ENCODE results near the gene STX10.

Gene STX10

DNA sequence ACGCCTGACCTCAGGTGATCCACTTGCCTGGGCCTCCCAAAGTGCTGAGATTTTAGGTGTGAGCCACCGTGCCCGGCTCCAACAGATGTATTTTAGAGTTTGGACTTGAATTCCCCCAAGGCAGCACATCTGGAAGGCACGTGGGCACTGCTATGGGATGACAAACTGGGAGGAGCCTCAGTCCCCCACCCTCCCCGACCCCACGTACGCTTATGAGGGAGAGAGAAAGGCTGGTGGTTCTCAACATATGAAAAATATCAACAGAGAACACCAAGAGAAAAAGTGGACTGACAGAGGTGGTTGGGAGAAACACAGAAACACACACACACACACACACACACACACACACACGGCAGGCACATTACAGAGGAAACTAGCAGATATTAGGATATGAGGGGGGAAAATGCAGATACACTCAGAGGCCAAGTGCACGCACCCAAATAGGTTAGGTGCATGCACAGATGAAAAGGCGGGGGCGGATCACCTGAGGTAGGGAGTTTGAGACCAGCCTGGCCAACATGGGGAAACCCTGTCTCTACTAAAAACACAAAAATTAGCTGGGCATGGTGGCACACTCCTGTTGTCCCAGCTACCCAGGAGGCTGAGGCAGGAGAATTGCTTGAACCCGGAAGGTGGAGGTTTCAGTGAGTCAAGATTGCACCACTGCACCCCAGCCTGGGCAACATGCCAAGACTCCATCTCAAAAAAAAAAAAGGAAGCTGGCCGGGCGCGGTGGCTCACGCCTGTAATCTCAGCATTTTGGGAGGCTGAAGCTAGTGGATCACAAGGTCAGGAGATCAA is 3.2 kb downstream of the STX10 start:
- Mint-ChIP-seq H3K36me3 (ENCODE audit: insufficient read depth) (peaks cover 30% of the 10 kb centered on the region), H3K27me3 (no peaks in the 10 kb centered on the region), H3K4me1 (ENCODE audit: low read depth in 2 of 2) (peaks cover 22 to 32% of the 10 kb centered on the region in 2 donors), H3K9me3 (no peaks in the 10 kb centered on the region), H3K4me3 (no peak overlapping the region), H3K27ac (peak overlapping the region in 1 of 2 donors; percentile 85)
- no peak for ATAC-seq (replicated peaks)
- no peak for DNase-seq

DNA sequence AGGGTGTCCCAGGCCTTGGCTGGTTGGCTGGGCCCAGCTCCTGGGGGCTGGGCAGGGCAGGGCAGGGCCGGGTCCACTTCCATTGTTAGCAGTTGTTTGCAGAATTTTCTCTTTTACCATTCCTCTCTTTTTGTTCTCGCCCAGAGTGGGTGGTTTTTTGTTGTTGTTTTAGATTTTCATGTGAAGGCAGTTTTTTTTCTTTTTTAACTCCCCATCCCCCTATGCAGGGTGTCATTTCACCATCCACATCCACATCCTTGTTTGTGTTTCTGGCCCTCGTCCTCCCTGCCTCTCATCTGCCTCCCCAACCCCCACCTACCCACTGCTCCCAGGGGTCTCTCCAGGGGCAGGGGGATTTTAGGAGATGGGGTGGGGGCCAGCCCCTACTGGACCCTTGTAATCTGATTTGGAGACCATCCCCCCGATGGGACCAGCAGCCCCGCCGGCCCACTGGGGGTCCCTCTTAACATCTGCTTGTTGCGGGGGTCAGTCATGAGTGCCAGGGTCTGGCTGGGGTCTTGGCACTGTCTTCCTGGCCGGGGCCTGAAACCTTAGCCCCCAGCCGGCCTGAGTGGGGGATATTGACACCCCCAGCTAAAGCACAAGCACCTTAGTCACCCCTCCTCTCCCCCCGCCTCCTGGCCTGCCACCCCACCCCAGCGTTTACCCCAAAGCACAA is 10.4 kb downstream of the STX10 start:
- H3K4me3 Mint-ChIP-seq = no peak overlapping the region
- no peak for ATAC-seq (replicated peaks)
- peaks cover 17% of the 10 kb centered on the region for H3K36me3 Mint-ChIP-seq (ENCODE audit: insufficient read depth)
- DNase-seq = no peak
- H3K27ac Mint-ChIP-seq = peak overlapping the region in 1 of 2 donors; percentile 41
- no peaks in the 10 kb centered on the region for H3K4me1 Mint-ChIP-seq (ENCODE audit: low read depth in 2 of 2)
- H3K9me3 Mint-ChIP-seq = no peaks in the 10 kb centered on the region
- no peaks in the 10 kb centered on the region for H3K27me3 Mint-ChIP-seq

DNA sequence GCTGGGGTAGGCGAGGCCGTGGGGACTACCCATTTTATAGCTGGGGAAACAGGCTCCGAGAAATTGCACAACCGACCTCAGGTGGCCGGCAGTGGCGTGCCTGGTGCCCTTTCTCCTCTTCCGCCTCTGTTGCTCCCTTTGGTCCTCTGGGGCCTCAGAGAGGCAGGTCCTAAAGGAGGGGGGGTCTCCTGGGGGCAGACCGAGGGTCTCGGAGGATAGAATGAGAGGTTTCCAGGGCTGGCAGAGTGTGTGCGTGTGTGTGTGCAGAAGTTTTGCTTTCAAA is 11.3 kb downstream of the STX10 start:
- H3K4me3 Mint-ChIP-seq = no peak overlapping the region
- peaks cover 20% of the 10 kb centered on the region for H3K36me3 Mint-ChIP-seq (ENCODE audit: insufficient read depth)
- H3K9me3 Mint-ChIP-seq = no peaks in the 10 kb centered on the region
- peaks cover 0 to 5% of the 10 kb centered on the region in 2 donors for H3K4me1 Mint-ChIP-seq (ENCODE audit: low read depth in 2 of 2)
- DNase-seq (no peak), ATAC-seq (replicated peaks) (no peak)
- H3K27ac Mint-ChIP-seq = no peak overlapping the region
- H3K27me3 Mint-ChIP-seq = no peaks in the 10 kb centered on the region

DNA sequence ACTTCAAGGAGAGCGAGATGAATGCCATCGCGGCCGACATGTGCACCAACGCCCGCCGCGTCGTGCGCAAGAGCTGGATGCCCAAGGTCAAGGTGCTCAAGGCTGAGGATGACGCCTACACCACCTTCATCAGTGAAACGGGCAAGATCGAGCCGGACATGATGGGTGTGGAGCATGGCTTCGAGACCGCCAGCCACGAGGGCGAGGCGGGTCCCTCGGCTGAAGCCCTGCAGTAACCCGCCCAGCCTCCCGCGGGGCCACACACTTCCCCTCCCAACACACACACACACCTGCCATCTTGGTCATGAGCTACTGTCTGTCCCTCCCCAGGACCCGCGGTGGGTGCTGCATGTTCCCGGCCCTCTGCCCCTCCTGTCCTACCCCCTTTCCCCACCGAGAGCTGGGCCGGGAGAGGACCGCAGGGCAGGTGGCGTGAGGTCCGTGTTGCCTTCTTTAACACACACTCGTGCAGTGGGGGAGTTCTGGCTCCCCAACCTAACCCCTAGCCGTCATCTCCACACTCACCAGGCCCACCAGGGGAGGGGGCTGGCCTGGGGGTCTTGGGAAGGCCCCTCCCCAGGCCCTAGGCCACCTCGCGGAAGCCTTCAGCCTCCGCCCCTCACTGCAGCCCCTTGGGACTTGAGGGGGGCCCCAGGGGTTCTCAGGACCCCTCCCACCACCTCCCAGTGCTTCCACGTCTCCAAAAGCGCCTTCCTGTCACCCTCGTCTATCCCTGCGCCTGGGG is 11.8 kb downstream of the STX10 start:
- H3K9me3 Mint-ChIP-seq = no peaks in the 10 kb centered on the region
- H3K4me3 Mint-ChIP-seq = no peak overlapping the region
- no peaks in the 10 kb centered on the region for H3K27me3 Mint-ChIP-seq
- H3K36me3 Mint-ChIP-seq (ENCODE audit: insufficient read depth) = peaks cover 20% of the 10 kb centered on the region
- ATAC-seq (replicated peaks) = no peak
- peaks cover 2 to 7% of the 10 kb centered on the region in 2 donors for H3K4me1 Mint-ChIP-seq (ENCODE audit: low read depth in 2 of 2)
- DNase-seq = no peak
- H3K27ac Mint-ChIP-seq = no peak overlapping the region

DNA sequence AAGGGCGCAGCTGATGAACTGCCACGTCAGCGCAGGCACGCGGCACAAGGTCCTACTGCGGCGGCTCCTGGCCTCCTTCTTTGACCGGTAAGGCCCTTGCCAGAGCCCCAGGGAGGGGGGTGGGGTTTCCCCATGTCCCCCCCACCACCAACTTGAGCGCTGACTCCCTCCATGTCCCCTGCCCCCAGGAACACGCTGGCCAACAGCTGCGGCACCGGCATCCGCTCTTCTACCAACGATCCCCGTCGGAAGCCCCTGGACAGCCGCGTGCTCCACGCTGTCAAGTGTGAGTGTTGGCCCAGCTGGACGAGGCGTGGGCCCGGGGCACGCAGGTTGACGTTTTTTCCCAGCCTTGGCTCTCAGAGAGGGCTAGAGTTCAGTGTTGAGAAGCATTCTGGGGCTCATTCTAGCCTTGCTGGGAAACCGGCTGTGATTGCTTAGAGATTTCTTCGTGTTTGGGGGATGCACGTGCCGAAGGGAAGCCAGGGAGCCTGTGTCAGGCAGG is 12.8 kb downstream of the STX10 start:
- H3K27ac Mint-ChIP-seq = no peak overlapping the region
- peaks cover 20% of the 10 kb centered on the region for H3K36me3 Mint-ChIP-seq (ENCODE audit: insufficient read depth)
- H3K4me3 Mint-ChIP-seq = no peak overlapping the region
- no peaks in the 10 kb centered on the region for H3K27me3 Mint-ChIP-seq
- H3K4me1 Mint-ChIP-seq (ENCODE audit: low read depth in 2 of 2) = peaks cover 12 to 17% of the 10 kb centered on the region in 2 donors
- no peak for DNase-seq
- no peaks in the 10 kb centered on the region for H3K9me3 Mint-ChIP-seq
- ATAC-seq (replicated peaks) = no peak

DNA sequence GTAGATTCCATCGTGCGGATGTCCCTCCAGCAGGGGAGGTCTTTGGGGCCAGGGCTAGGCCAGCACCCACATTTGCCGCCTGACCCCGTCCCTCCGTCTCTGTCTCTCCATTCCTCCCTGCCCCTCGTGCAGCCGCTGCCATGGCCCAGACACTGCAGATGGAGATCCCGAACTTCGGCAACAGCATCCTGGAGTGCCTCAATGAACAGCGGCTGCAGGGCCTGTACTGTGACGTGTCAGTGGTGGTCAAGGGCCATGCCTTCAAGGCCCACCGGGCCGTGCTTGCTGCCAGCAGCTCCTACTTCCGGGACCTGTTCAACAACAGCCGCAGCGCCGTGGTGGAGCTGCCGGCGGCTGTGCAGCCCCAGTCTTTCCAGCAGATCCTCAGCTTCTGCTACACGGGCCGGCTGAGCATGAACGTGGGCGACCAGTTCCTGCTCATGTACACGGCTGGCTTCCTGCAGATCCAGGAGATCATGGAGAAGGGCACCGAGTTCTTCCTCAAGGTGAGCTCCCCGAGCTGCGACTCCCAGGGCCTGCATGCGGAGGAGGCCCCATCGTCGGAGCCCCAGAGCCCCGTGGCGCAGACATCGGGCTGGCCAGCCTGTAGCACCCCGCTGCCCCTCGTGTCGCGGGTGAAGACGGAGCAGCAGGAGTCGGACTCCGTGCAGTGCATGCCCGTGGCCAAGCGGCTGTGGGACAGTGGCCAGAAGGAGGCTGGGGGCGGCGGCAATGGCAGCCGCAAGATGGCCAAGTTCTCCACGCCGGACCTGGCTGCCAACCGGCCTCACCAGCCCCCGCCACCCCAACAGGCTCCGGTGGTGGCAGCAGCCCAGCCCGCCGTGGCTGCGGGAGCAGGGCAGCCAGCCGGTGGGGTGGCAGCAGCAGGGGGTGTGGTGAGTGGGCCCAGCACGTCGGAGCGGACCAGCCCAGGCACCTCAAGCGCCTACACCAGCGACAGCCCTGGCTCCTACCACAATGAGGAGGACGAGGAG is 14.8 kb downstream of the STX10 start:
- ATAC-seq (replicated peaks) (no peak), DNase-seq (no peak)
- Mint-ChIP-seq H3K4me3 (no peak overlapping the region), H3K36me3 (ENCODE audit: insufficient read depth) (peaks cover 20% of the 10 kb centered on the region), H3K9me3 (no peaks in the 10 kb centered on the region), H3K4me1 (ENCODE audit: low read depth in 2 of 2) (peaks cover 20 to 28% of the 10 kb centered on the region in 2 donors), H3K27me3 (no peaks in the 10 kb centered on the region), H3K27ac (no peak overlapping the region)

DNA sequence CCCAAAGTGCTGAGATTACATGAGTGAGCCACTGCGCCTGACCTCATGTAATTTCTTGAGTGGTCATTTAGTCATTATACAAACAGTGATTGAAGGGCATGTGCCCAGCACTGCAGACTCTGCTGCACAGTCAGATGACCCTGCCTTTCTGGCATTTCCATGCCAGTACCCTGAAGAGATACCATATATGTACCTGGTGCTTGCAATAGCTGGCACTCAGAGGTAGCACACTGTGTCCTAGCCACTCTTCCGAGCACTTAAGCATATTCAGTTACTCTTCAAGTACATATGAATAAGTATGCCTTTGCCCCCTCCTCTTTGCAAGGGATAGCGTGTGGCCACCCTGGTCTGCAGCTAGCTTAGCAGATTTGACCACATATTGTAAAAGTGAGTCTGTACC is 15.5 kb downstream of the STX10 start:
- Mint-ChIP-seq H3K9me3 (no peaks in the 10 kb centered on the region), H3K36me3 (ENCODE audit: insufficient read depth) (peaks cover 20% of the 10 kb centered on the region), H3K4me3 (no peak overlapping the region), H3K27ac (no peak overlapping the region), H3K27me3 (no peaks in the 10 kb centered on the region), H3K4me1 (ENCODE audit: low read depth in 2 of 2) (peaks cover 20 to 28% of the 10 kb centered on the region in 2 donors)
- no peak for ATAC-seq (replicated peaks)
- DNase-seq = no peak

DNA sequence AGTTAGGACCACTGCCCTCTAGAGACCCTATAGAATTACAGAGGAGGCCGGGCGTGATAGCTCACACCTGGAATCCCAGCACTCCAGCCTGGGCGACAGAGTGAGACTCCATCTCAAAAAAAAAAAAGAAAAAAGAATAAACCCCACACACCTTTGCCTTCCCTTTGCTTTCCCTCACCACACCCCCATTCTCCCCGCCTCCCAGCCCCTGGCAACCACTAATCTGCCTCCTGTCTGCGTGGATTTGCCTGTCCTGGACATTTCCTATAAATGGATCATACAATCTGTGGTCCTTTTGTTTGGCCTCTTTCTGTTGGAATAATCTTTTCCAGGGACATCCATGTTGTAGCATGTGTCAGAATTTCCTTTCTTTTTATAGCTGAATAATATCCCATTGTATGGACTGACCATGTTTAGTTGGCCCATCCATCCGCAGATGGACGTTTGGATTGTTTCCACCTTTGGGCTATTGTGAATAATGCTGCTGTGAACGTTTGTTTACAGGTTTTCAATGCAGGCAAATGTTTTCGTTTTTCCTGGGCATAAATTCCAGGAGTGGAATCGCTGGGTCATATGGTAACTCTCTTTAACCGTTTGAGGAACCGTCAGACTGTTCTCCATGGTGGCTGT is 16.8 kb downstream of the STX10 start:
- Mint-ChIP-seq H3K4me3 (peak overlapping the region in 1 of 2 donors; percentile 72), H3K36me3 (ENCODE audit: insufficient read depth) (peaks cover 21% of the 10 kb centered on the region)
- no peak for DNase-seq

DNA sequence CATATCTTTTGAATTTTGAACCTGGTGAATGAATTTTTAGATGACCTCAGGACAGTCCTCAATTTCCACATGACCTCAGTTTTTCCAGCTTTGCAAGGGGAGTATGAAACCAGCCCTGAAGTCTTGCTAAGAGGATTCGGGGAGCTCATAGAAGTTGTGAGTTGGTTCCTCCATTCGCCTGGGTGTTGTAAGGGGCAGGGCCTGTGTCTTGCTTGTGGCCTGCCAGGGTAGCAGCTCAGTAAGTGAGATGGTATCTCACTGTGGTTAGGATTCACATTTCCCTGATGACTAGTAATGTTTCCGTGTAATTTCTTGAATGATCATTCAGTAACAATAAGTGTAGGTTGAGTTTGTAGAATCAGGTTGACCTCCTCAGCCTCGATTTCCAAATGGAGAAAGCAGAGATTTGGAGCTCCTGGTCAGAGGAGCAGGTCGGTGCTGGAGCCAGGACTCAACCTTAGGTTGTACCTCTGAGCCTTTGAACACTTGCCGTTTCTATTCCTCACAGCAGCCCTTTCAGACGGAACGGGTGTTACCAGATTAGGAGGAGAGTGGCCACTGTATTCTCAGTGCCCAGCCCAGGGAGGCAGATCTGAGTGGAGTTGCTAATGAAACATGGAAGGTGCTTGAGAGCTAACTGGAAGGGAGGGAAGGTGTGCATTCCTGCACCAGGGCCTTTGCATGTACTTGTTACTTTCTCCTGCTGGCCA is 17.5 kb downstream of the STX10 start:
- peak; percentile 33 to 37 (median 35) for DNase-seq
- peaks cover 29 to 39% of the 10 kb centered on the region in 2 donors for H3K4me1 Mint-ChIP-seq (ENCODE audit: low read depth in 2 of 2)
- peaks cover 19% of the 10 kb centered on the region for H3K36me3 Mint-ChIP-seq (ENCODE audit: insufficient read depth)
- peak; percentile 100 for ATAC-seq (replicated peaks)
- H3K9me3 Mint-ChIP-seq = no peaks in the 10 kb centered on the region
- H3K27ac Mint-ChIP-seq = peak overlapping the region; percentile 77 to 87
- H3K27me3 Mint-ChIP-seq = no peaks in the 10 kb centered on the region
- peak overlapping the region; percentile 68 to 72 for H3K4me3 Mint-ChIP-seq

More for the DNA sequence above, 16.8 kb downstream of the STX10 start:
- H3K27me3 Mint-ChIP-seq = no peaks in the 10 kb centered on the region
- H3K4me1 Mint-ChIP-seq (ENCODE audit: low read depth in 2 of 2) = peaks cover 25 to 35% of the 10 kb centered on the region in 2 donors
- H3K9me3 Mint-ChIP-seq = no peaks in the 10 kb centered on the region
- H3K27ac Mint-ChIP-seq = peak overlapping the region; percentile 77 to 87
- ATAC-seq (replicated peaks) = no peak

DNA sequence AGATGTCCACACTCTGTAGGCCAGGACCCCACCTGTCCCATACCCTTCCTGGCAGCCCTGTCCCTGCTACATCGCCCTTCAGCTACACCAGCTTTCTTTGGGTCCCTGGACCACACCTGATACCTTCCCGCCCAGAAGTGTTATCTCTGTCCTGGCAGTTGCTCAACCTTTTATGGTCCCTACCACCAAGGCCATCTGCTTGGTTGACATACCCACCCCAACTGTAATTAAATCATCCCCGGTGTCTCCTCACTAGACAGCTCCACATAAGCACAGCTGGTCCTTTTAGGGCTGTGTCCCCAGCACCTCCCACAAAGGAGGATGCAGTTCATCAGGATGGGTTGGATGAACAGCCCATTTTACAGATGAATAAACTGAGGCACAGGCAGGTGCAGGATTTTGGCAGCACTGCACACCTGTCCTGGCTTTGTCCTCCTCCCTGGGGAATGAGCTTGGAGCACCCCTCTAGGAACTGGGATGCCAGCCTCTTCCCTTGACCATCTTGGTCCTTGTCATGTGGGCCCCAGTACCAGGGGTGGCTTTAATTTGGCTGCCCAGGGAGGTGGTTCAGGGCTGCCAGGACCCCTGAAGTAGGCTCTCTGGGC is 19.2 kb downstream of the STX10 start:
- peak overlapping the region in 1 of 2 donors; percentile 13 for H3K4me3 Mint-ChIP-seq
- no peak for ATAC-seq (replicated peaks)
- peaks cover 30 to 41% of the 10 kb centered on the region in 2 donors for H3K4me1 Mint-ChIP-seq (ENCODE audit: low read depth in 2 of 2)
- no peaks in the 10 kb centered on the region for H3K27me3 Mint-ChIP-seq
- H3K27ac Mint-ChIP-seq = peak overlapping the region in 1 of 2 donors; percentile 78
- peaks cover 17% of the 10 kb centered on the region for H3K36me3 Mint-ChIP-seq (ENCODE audit: insufficient read depth)
- no peaks in the 10 kb centered on the region for H3K9me3 Mint-ChIP-seq
- DNase-seq = no peak

DNA sequence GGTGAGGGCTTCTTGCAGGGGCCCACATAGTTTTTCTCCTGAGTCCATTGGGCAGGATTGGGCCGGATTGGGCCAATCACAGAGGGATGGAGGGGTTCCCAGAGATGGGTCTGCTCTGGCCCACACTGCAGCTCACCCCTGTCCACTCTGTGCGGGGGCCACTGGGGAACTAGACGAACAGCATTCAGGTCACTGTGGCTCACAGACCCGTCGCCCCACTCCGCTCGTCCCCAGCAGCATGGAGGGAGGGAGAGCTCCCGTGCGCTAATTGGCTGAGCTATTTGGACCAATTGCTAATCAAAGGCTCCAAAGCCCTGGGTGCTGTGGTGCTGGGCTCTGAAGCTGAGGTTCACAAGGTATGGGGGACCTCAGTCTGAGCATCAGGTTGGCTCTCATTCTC is 20.8 kb downstream of the STX10 start:
- Mint-ChIP-seq H3K27ac (no peak overlapping the region), H3K9me3 (no peaks in the 10 kb centered on the region), H3K4me1 (ENCODE audit: low read depth in 2 of 2) (peaks cover 30 to 39% of the 10 kb centered on the region in 2 donors)

More for the DNA sequence above, 20.8 kb downstream of the STX10 start:
- DNase-seq = no peak
- Mint-ChIP-seq H3K4me3 (no peak overlapping the region), H3K36me3 (ENCODE audit: insufficient read depth) (peaks cover 16% of the 10 kb centered on the region), H3K27me3 (no peaks in the 10 kb centered on the region)
- ATAC-seq (replicated peaks) = no peak

All from effector memory CD8-positive, alpha-beta T cell (primary cell).